ENCODE results near the gene KCNH8.

GRCh38 chr3:19364148-19364547 is 215.8 kb downstream of the KCNH8 start:
- TF ChIP-seq CTCF (IDR thresholded peaks at IDR 0.05) (no peak), POLR2A (IDR thresholded peaks at IDR 0.05; ENCODE audit: low read depth) (no peak), POLR2AphosphoS5 (IDR thresholded peaks at IDR 0.05) (no peak), EP300 (IDR thresholded peaks at IDR 0.05) (no peak)
